Heart right ventricle (tissue), 16 donors: ENCODE results near the gene TNFAIP8. TPM values are rescaled to one million over a fixed set of nuclear protein-coding genes. Genes with fewer than 3 reads are reported as not detected.

ENCODE experiments used
- ATAC-seq, 8 donors: fragments of 200-7000 bp; cut with Tn5 transposase; one replicate each; pipeline ENCODE4 v1.9.1; 2020; ENCODE audit warnings: mild to moderate bottlenecking in 8 of 8, moderate library complexity in 8 of 8, moderate number of reproducible peaks in 1 of 8
- DNase-seq, 2 donors: peaks; one replicate each; pipeline ENCODE4 v3.0.0-alpha.2; 2020
- H3K27ac ChIP-seq, 10 donors: fragments of 200-600 bp; sonication (generic) in 2 of 10; one replicate each; pipeline versions ENCODE4 v1.5.0 to v1.8.0; 2020 to 2022; ENCODE audit warnings: mild to moderate bottlenecking in 3 of 10
- H3K27me3 ChIP-seq, 7 donors: fragments of 200-600 bp; one replicate each; pipeline ENCODE4 v1.8.0; 2021 to 2022; ENCODE audit warnings: mild to moderate bottlenecking in 2 of 7
- H3K36me3 ChIP-seq, 9 donors: fragments of 200-600 bp; sonication (generic) in 1 of 9; one replicate each; pipeline versions ENCODE4 v1.5.0 to v1.8.0; 2020 to 2022; ENCODE audit warnings: mild to moderate bottlenecking in 2 of 9
- H3K4me1 ChIP-seq, 9 donors: fragments of 200-600 bp; sonication (generic) in 1 of 9; one replicate each; pipeline versions ENCODE4 v1.5.0 to v1.8.0; 2020 to 2022; ENCODE audit warnings: mild to moderate bottlenecking in 4 of 9
- H3K4me3 ChIP-seq, 10 donors: fragments of 200-600 bp; sonication (generic) in 2 of 10; one replicate each; pipeline versions ENCODE4 v1.5.0 to v1.8.0; 2020 to 2022; ENCODE audit warnings: mild to moderate bottlenecking in 7 of 10, moderate library complexity in 2 of 10
- H3K9me3 ChIP-seq, 11 donors: fragments of 200-600 bp in 10 of 11; sonication (generic) in 2 of 11; one replicate each; pipeline versions ENCODE4 v1.5.0 to v1.8.0; 2013 to 2022; ENCODE audit warnings: mild to moderate bottlenecking in 2 of 11, control low read depth in 1 of 11, moderate library complexity in 1 of 11
- CTCF ChIP-seq, 9 donors: fragments of 200-600 bp; sonication (generic) in 2 of 9; IDR thresholded peaks; one replicate each; pipeline versions ENCODE4 v1.5.0 to v1.8.0; 2021 to 2022; ENCODE audit warnings: antibody characterized with exemption in 9 of 9, mild to moderate bottlenecking in 5 of 9, moderate library complexity in 1 of 9
- WGBS, 2 donors: extraction: QIAGEN DNeasy Blood & Tissue Kit; methylation state at CpG; one replicate each; pipeline ENCODE4 v1.1.7; 2013; ENCODE audit warnings: inconsistent platforms in 1 of 2; 5-methylcytosine and 5-hydroxymethylcytosine counted together
- intact Hi-C, 10 donors: fragments of 100-400 bp; cut with DNase I; formaldehyde crosslinking; loops; one replicate each; pipeline versions ENCODE4 v1.11.1 to v1.14.2; 2022
- polyA plus RNA-seq, 2 donors: library from polyadenylated mRNA; stranded (reverse); fragments of 200-250 nt; gene quantifications; one replicate each; pipeline ENCODE4 v1.2.3, GENCODE V29; 2013
- total RNA-seq, 10 donors: library from RNA; stranded (reverse); fragmentation: NEBNext Ultra II Directional in 3 of 10; extraction: Animal tissue kit (Norgen Biotek cat#: 25700) in 3 of 10; gene quantifications; one replicate each; pipeline versions ENCODE4 v1.2.1 to v1.2.4, GENCODE V29; 2021 to 2023
- donor health status: Arrhythmogenic right ventricular cardiomyopathy.
- donor health status: ischemic (EF 13 %, LVEDD 7.1; RV severe dilation, severe dysfunction).
- donor health status: healthy with polysubstance abuse.
- donor health status: DM: no; HTN: yes; CAD: no.
- donor health status: DM: no; HTN: no; CAD: no.
- donor health status: ischemic (EF 25% LVEDD 6.9; RV normal size, moderate dysfunction).
- donor health status: ischemic (EF 25% LVEDD 5.7; RV mildly dilated, moderate dysfunction).
- donor health status: healthy.
- donor health status: DM: yes; HTN: yes; CAD: no.
- donor health status: Ischemic cardiomyopathy.
- donor health status: ischemic (EF 35%, LVEDD 5.7; RV mildly dilated, moderate dysfunction).
- donor health status: nonischemic (EF 11% LVEDD 7.7; RV severe dilation, severe dysfunction).
- donor health status: DM: yes; HTN: yes; CAD: no.
- donor health status: PGD.
- donor health status: ischemic (EF 29% LVEDD 5.4; RV normal size, mild dysfunction).
- donor health status: nonischemic (EF 23%, LVEDD 6.1; RV moderate dilation, normal function).

TNFAIP8 gene
- total and polyA plus RNA-seq, 12 donors = 3.3 to 30.8 (median 8.7) TPM

GRCh38 chr5:119354537-119355243 is 1.1 kb upstream of the TNFAIP8 start:
- Histone ChIP-seq H3K36me3 (no peaks in the 10 kb centered on the region), H3K4me3 (peak overlapping the region in 2 of 10 donors; percentile 67 to 73), H3K27ac (peak overlapping the region in 1 of 10 donors; percentile 92), H3K27me3 (no peaks in the 10 kb centered on the region), H3K9me3 (no peaks in the 10 kb centered on the region), H3K4me1 (peaks cover 0 to 59% (median 12%) of the 10 kb centered on the region in 9 donors)
- TF ChIP-seq CTCF (IDR thresholded peaks at IDR 0.05) = no peak
- ATAC-seq (no peak), DNase-seq (no peak)
- 92 to 96% methylated on average over 10 of the region's 10 CpGs for WGBS, 2 donors
- intact Hi-C loops = loop anchor here in 1 of 10 donors (5.0 kb wide), 2 partner anchors 43 to 58 kb away; no protein-coding TSS in a partner anchor

GRCh38 chr5:119355244-119355638 is 578 bp upstream of the TNFAIP8 start:
- DNase-seq = no peak
- H3K9me3 ChIP-seq = no peaks in the 10 kb centered on the region
- 61 to 63% methylated on average over 12 of the region's 12 CpGs for WGBS, 2 donors
- no peaks in the 10 kb centered on the region for H3K36me3 ChIP-seq
- peak in 1 of 8 donors; percentile 13 for ATAC-seq
- no peak for TF ChIP-seq CTCF (IDR thresholded peaks at IDR 0.05)
- H3K4me1 ChIP-seq = peaks cover 0 to 64% (median 12%) of the 10 kb centered on the region in 9 donors
- intact Hi-C loops = loop anchor here in 1 of 10 donors (5.0 kb wide), 2 partner anchors 42 to 57 kb away; no protein-coding TSS in a partner anchor
- peak overlapping the region; percentile 38 to 83 (median 64) for H3K4me3 ChIP-seq
- H3K27ac ChIP-seq = peak overlapping the region in 6 of 10 donors; percentile 12 to 92 (median 63)
- no peaks in the 10 kb centered on the region for H3K27me3 ChIP-seq

- 9 to 13% methylated on average over 4 of the region's 4 CpGs for WGBS, 2 donors
- intact Hi-C loops = loop anchor here in 1 of 10 donors (5.0 kb wide), 2 partner anchors 41 to 56 kb away; no protein-coding TSS in a partner anchor
- DNase-seq (no peak), ATAC-seq (peak in 3 of 8 donors; percentile 2 to 32 (median 17))
- Histone ChIP-seq H3K36me3 (no peaks in the 10 kb centered on the region), H3K9me3 (no peaks in the 10 kb centered on the region), H3K27ac (peak overlapping the region in 7 of 10 donors; percentile 5 to 92 (median 51)), H3K27me3 (no peaks in the 10 kb centered on the region), H3K4me1 (peaks cover 0 to 79% (median 12%) of the 10 kb centered on the region in 9 donors), H3K4me3 (peak overlapping the region in 9 of 10 donors; percentile 38 to 83 (median 65))
- TF ChIP-seq CTCF (IDR thresholded peaks at IDR 0.05) = no peak
Measured at GRCh38 chr5:119356612-119357188, 881 bp downstream of the TNFAIP8 start.

- Histone ChIP-seq H3K27me3 (no peaks in the 10 kb centered on the region), H3K4me3 (peak overlapping the region in 7 of 10 donors; percentile 1 to 83 (median 66)), H3K36me3 (no peaks in the 10 kb centered on the region), H3K9me3 (no peaks in the 10 kb centered on the region), H3K27ac (peak overlapping the region in 2 of 10 donors; percentile 6 to 92), H3K4me1 (peaks cover 0 to 84% (median 12%) of the 10 kb centered on the region in 9 donors)
- no peak for TF ChIP-seq CTCF (IDR thresholded peaks at IDR 0.05)
- no peak for ATAC-seq
- no peak for DNase-seq
- WGBS, 2 donors = 40 to 54% methylated on average over 3 of the region's 3 CpGs
- intact Hi-C loops = loop anchor here in 1 of 10 donors (5.0 kb wide), 2 partner anchors 40 to 55 kb away; no protein-coding TSS in a partner anchor
Measured at GRCh38 chr5:119357270-119357669, 1.5 kb downstream of the TNFAIP8 start.
